ENCODE results near the gene DNAAF2.
A peak's percentile ranks its signal among the peaks of the same experiment; 100 is the strongest.
"Not testable (repeated sequence)": the region's sequence is repeated elsewhere in the genome, so short reads cannot be mapped to it uniquely, and the experiment has no call there.

DNAAF2 gene

GRCh38 chr14:49634547-49635334, at the start of gene DNAAF2:
Gene DNAAF2 (minus strand): TSS chr14:49635244. CDS start chr14:49635149, 95 bp downstream.
- peak; percentile 38 for DNase-seq

- no peak for DNase-seq
These were observed 44.2 kb upstream of the DNAAF2 start for GRCh38 chr14:49679271-49679670.

- DNase-seq = no peak
These were observed 42.6 kb upstream of the DNAAF2 start for GRCh38 chr14:49677643-49678042.

- no peak for DNase-seq
These were observed 38.5 kb upstream of the DNAAF2 start for GRCh38 chr14:49673586-49673985.

- no peak for DNase-seq
These were observed 35.4 kb upstream of the DNAAF2 start for GRCh38 chr14:49670475-49670874.

GRCh38 chr14:49659526-49660455, 24.7 kb upstream of the DNAAF2 start:
- no peak for DNase-seq

- not testable (repeated sequence) for DNase-seq
These were observed 22.5 kb upstream of the DNAAF2 start for GRCh38 chr14:49657500-49657899.

GRCh38 chr14:49654511-49654910, 19.5 kb upstream of the DNAAF2 start:
- DNase-seq = no peak

GRCh38 chr14:49653508-49653907, 18.5 kb upstream of the DNAAF2 start:
- DNase-seq = no peak

GRCh38 chr14:49642163-49642562, 7.1 kb upstream of the DNAAF2 start:
- no peak for DNase-seq

- DNase-seq = no peak
These were observed 6.7 kb upstream of the DNAAF2 start for GRCh38 chr14:49641697-49642129.

GRCh38 chr14:49640540-49641417, 5.7 kb upstream of the DNAAF2 start:
- DNase-seq = no peak

GRCh38 chr14:49637534-49638078, 2.6 kb upstream of the DNAAF2 start:
- no peak for DNase-seq

GRCh38 chr14:49636866-49637265, 1.8 kb upstream of the DNAAF2 start:
- DNase-seq = no peak

- DNase-seq = peak; percentile 92
These were observed 1.2 kb downstream of the DNAAF2 start for GRCh38 chr14:49633640-49634546.

- DNase-seq = no peak
These were observed 10.9 kb downstream of the DNAAF2 start for GRCh38 chr14:49623941-49624839.

- no peak for DNase-seq
These were observed 11.7 kb downstream of the DNAAF2 start for GRCh38 chr14:49623387-49623786.

GRCh38 chr14:49622022-49622607, 12.9 kb downstream of the DNAAF2 start:
- no peak for DNase-seq

GRCh38 chr14:49621114-49621881, 13.7 kb downstream of the DNAAF2 start:
- peak; percentile 42 for DNase-seq

Measured in NCI-H1436 (cell line).